Activated naive CD4-positive, alpha-beta T cell treated with Interleukin-2 at 50 U/mL for 16 hours (primary cell): Measurements from ENCODE around the gene IL20.

Source experiments
- DNase-seq: peaks from one replicate; pipeline ENCODE4 v3.0.0-alpha.2; 2020

The IL20 gene

GRCh38 chr1:206905295-206906164 lies 40.1 kb downstream of the IL20 start:
- DNase-seq = peak; percentile 45

GRCh38 chr1:206907304-206907991 lies 42.0 kb downstream of the IL20 start:
- DNase-seq = no peak

DNA sequence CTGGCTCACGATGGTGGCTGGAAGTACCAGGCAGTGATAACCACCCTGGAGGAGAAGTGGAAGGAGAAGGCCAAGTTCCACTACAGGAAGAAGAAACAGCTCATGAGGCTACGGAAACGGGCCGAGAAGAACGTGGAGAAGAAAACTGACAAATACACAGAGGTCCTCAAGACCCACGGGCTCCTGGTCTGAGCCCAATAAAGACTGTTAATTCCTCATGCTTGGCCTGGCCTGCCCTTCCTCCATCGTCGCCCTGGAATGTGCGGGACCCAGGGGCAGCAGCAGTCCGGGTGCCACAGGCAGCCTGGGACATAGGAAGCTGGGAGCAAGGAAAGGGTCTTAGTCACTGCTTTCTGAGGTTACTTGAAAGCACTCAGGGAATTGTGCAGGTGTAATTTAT lies 42.6 kb downstream of the IL20 start:
- DNase-seq = no peak

- DNase-seq = peak; percentile 49
These were observed 43.9 kb downstream of the IL20 start for GRCh38 chr1:206909161-206909882.

DNA sequence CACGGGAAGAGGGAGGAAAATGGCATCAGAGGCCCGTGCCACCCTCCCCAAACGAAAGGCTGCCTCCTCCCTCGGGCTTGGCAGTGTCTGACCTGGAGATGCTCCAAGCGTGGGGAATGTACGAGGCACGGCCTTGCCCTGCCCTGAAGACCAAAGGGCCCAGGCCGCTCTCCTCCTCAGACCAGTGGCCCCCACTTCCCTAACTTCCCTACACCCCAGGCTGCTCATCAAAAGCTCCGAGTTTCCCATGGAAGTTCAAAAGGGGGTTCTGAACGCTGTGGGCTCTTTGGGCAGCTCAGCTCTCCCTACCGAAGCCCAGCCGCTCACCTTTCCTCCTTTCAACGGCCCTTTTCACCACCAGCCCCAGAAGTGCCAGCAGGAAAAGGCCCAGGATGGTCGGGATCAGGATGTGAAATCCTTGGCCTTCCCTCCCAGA lies 44.5 kb downstream of the IL20 start:
- no peak for DNase-seq

- peak; percentile 34 for DNase-seq
These were observed 45.7 kb downstream of the IL20 start for GRCh38 chr1:206911064-206911663.

DNA sequence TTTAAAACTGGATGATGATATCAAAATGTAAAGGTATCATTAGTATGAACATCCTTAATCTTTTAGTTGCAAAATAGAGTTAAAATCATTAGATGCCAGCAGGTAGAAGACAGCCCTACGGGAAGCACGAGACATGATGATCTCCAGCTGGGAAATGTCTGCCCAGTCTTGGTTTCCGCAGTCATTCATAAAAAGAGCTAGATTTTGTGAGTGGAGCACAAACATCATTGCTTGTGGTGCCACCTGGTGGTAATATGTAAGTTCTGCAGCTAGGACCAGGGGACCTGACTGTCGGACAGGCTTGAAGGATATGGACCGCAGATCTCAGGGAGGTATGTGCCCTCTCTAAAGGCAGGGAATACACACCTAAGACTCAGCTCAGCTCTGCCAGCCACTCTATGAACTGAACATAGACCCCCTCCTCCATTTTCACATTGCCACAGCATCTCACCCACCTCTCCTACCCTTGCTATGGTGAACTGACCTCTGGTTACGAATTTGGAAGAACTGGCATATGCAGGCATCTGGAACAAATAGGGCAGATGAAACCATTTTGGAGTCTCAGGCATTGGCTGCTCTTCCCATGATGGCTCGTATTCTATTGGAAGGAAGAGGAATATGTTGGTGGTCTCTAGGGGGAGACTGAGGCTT lies 47.1 kb downstream of the IL20 start:
- peak; percentile 69 for DNase-seq

DNA sequence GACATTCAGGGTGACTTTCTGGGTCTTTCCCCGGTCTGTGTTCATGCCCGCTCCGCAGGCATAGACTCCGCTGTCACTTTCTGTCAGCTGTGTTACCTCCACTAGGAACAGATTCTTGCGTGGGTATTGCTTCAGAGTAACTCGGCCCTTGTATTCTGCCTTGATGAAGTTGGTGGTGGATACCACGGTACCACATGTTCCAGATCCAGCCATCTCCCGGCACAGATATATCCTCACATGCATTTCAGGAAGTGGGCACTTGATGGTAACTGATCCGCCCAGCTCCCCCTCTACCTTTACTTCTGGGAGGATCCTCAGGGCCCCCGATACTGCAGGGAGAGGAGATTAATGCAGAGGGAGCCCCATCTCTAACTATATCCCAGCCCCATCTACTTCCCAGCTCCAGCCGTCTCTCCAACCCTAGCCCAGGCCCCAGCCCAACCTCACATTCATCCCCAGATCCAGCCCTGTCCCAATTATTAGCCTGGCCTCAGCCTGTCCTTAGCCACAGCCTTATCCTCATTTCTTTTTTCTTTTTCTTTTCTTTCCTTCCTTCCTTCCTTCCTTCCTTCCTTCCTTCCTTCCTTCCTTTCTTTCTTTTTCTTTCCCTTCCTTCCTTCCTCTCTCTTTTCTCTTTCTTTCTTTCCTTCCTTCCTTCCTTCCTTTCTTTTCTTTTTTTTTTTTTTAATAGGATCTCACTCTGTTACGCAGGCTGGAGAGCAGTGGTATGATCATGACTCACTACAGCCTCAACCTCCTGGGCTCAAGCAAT lies 48.5 kb downstream of the IL20 start:
- DNase-seq = no peak

DNA sequence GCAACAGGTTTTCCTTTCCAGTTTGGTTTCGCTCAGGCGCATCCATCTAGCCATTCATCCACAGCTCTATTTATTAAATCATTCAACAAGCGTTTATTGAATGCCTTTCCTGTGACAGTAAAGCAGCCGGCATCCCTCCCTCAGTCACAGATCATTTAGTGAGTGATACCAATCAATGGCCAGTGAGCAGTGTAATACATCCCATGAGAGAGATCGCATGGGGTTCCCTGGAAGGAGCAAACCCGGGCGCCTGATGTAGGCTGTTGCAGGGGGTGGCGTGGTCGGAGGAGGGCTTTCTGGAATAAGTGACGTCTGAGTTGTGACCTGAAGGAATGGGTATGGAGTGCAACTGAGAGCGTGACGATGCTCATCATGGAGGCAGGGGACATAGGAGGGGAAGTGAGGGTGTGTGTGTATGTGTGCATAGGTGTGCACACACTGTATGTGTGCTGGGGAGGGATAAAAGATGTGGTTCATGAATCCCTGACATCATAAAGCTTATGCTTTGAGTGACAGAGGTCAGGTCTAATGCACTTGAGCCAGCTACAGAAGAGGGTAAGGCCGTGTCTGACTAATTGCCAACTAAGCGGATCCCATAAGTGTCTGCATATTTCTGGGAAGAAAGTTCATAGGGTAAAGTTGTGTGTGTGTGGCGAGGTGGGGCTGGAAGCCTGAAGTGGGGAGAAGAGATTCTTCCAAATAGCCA lies 49.8 kb downstream of the IL20 start:
- DNase-seq = no peak

- no peak for DNase-seq
These were observed 50.7 kb downstream of the IL20 start for GRCh38 chr1:206916000-206916709.

- no peak for DNase-seq
These were observed 52.7 kb downstream of the IL20 start for GRCh38 chr1:206918076-206918475.
